Inflammatory macrophage treated with lipopolysaccharide for 1 hour (primary cell): Measurements from ENCODE around the gene CCDC85B.

Source experiments
- DNase-seq, 2 donors: peaks; one replicate each; pipeline ENCODE4 v3.0.0-alpha.2; 2020 to 2022

Gene CCDC85B

DNA sequence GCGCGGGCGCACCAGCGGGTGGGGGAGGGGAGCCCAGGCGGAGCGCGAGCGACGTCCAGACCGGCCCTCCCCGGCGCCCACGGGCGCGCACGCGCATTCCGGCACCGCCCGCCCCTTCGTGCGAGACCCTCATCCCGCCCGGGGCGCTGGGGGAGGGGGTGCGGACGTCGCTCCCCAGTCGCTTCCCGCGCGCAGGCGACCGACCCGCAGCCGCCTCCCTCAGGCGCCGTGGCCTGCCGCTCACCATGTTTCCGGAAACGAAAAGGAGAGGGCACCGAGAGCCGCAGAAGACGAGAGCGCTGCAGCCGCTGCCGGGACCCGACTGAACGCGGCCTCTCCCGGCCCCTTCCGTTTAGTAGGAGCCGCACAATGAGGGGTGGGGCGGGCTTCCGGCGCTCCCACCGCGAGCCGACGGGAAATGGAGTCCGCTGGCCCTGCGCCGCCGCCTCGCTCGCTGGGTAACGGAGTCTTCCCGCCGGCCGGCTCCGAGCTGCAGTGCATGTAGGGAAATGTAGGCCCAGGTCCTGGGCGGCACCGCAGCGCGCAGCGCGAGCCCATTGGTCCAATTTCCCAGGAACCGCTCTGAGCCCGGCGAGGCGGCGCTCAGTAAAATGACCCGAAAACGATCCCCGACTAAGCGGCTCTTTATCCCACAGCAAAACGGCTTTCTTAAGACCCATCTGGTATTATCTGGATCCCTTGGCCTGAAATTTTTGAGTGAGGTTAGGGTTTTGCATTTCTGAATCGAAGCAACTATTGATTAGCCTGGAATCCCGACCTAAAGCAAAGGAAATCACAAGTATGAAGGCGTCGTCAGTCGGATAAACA is 32.4 kb upstream of the CCDC85B start, which contains the start of gene CFL1:
CFL1 (minus strand) TSS at position 328 of the 828 bp plus-strand sequence; CDS start at position 247, 81 bp downstream.
- DNase-seq, result peak; percentile 97 to 98

DNA sequence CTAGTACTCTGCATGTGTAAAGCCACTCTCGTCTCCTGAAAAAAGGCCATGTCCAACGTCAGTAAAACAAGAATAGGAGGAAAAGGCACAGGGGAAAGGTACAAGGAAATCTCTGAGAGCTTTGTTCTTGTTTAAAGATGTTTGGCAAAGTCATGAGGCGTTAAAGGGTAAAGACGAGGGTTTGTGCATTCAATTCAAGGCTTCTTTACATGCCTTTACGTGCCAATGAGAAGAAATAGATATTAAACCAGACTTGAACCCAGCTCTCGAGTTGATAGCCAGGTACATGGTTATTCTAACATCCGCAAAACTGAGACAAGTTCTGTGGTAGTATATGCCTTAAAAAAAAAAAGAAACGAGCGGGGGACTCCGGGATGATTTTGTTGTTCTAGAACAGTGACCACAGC is 31.8 kb upstream of the CCDC85B start:
- no peak for DNase-seq

DNA sequence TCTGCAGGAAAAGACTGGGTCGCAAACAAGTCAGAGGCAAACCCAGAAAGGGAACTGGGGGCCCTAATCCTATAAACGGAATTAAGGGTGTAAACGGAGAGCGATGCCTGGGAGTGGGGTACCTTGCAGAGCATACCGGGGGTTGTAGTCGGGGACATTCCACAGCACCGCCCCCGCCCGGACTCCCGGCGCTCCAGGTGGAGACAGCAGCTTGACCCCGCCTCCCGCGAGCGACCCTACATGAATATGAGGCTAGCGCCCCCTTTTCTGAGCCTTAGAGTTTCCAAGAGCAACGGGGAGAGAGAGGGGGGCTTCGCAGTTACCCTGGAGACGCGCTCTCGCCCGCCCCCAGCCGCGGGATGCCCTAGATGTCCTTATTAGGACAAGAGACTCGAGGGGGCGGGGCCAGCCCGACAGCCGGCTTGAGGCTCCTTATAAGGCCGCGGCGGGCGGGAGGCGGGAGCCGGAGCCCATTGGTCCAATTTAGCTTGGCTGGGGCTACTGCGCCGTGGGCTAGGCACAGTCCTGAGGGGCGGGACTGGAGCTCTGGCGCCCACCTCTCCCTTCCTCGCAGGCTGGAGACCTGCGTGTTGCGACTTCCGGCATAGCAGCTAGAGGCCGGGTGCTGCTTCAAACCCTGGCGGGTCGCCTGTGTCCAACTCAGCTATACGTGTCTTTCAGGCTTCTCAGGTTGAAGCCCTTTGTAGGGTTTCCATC is 31.2 kb upstream of the CCDC85B start:
- DNase-seq, result peak; percentile 96 to 98

- DNase-seq, result no peak
Observed at GRCh38 chr11:65859812-65860277, 30.6 kb upstream of the CCDC85B start.

DNA sequence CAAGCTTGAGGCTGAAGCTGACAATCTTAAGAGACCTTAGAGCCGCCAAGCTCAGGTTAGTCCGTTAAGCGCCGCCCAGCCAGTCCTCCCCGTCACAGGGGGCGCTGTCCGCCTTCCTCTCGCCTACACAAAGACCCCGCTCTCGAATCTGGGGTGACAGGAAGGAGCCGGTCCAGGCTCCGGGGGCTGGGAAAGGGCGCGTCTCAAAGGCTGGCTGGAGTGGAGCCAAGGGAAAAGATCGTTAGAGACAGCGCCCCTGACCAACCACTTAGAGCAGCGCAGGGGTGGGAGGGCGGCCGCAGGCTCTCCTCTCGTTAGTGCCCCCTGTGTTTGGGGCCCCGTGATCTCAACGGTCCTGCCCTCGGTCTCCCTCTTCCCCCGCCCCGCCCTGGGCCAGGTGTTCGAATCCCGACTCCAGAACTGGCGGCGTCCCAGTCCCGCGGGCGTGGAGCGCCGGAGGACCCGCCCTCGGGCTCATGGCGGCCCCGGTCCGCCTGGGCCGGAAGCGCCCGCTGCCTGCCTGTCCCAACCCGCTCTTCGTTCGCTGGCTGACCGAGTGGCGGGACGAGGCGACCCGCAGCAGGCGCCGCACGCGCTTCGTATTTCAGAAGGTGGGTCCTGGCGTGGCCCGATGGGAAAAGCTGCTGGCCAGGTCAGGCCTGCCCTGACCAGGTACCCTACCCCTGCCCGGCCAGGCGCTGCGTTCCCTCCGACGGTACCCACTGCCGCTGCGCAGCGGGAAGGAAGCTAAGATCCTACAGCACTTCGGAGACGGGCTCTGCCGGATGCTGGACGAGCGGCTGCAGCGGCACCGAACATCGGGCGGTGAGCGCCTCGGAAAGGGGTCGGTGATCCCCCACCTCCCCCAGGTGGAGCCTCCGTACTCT is 30.0 kb upstream of the CCDC85B start, which contains the start of gene MUS81:
MUS81 (plus strand) TSS at position 156 of the 887 bp plus-strand sequence; CDS start at position 477, 321 bp downstream.
- DNase-seq, result peak; percentile 84 to 95

GRCh38 chr11:65861165-65861505 is 29.3 kb upstream of the CCDC85B start:
- no peak for DNase-seq

DNA sequence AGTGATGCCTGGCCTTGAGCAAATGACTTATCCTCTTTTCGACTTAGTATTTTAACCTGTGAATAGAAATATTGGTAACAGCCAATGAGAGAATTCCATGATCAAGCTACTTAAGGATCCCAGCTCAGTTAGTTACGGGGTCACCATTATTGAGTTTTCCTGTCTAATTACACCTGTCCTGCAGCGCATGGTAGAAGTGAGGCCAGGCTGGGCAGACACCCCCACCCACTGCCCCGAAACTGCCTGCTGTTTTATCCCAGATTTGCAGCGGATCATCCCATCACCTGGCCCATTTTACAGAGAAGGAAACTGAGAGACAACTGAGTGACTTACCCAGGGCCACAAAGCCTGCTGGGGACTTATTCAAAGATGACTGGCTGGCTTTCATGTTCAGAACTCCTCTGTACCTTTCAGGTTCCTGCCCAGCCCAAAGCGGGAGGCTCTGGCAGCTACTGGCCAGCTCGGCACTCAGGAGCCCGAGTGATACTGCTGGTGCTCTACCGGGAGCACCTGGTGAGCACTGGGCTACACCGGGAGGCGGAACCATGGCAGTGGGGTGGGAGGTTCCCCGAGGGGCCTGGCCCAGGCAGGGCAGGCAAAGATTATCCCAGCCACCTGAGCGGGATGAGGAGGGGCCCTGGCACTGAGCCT is 28.8 kb upstream of the CCDC85B start:
- DNase-seq, result no peak

- DNase-seq, result no peak
Observed at GRCh38 chr11:65862191-65862735, 28.2 kb upstream of the CCDC85B start.

DNA sequence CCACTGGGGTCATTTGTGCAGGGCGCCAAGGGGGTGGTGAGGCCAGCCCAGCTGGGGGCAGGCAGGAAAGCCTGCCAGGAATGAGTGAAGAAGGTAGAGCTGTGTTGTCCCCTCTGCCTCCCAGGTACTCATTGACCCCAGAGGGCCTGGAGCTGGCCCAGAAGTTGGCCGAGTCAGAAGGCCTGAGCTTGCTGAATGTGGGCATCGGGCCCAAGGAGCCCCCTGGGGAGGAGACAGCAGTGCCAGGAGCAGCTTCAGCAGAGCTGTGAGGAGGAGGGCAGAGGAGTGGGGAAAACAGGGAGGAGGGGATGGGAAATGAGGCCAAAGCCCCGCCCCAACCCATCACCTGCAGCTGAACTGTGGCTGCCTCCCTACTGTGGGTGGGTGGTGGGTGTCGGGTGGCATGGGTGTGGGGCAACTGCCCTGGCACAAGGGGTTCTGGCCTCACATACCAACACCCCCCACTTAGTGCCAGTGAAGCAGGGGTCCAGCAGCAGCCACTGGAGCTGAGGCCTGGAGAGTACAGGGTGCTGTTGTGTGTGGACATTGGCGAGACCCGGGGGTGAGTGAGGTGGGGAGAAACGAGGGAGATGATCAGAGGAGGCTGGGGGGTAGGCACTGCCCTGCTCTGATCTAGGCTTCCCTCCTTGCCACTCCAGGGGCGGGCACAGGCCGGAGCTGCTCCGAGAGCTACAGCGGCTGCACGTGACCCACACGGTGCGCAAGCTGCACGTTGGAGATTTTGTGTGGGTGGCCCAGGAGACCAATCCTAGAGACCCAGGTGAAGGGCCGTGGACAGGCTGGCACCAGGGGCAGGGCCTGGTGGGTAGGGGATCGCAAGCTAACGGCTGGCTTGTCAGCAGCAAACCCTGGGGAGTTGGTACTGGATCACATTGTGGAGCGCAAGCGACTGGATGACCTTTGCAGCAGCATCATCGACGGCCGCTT is 27.3 kb upstream of the CCDC85B start:
- no peak for DNase-seq

DNA sequence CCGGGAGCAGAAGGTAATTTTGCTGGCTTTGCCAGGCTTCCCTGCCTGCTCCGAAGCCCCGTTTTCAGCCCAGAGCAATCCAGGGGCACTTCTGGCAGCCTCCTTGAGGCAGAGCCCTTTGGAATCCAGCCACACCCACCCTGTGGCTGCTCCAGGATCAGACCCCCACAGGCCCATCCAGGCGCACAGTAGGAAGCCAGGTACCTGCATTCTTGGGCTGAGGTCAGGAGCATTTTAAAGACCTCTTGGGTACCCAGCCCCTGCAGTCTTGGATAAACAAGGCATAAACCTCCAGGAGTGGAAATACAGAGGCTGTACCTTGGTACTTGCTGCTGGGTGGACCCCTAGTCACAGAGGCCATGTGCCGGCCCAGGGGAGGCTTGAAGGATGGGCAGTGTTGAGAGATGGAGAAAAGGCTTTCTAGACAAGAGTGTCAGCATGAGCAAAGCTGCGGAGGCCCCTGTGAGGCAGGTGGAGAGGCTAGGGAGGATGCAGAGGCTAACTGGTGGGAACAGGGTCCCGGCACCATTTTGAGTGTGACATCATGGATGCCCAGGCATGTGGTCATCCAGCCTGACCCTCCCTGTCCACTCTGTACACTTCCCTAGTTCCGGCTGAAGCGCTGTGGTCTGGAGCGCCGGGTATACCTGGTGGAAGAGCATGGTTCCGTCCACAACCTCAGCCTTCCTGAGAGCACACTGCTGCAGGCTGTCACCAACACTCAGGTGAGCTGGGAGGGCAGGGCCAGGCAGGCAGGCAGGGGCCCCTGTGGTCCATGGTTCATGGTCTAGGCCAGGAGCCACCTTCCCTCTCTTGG is 26.4 kb upstream of the CCDC85B start:
- DNase-seq, result no peak

GRCh38 chr11:65864706-65865471 is 25.6 kb upstream of the CCDC85B start:
- DNase-seq, result no peak

DNA sequence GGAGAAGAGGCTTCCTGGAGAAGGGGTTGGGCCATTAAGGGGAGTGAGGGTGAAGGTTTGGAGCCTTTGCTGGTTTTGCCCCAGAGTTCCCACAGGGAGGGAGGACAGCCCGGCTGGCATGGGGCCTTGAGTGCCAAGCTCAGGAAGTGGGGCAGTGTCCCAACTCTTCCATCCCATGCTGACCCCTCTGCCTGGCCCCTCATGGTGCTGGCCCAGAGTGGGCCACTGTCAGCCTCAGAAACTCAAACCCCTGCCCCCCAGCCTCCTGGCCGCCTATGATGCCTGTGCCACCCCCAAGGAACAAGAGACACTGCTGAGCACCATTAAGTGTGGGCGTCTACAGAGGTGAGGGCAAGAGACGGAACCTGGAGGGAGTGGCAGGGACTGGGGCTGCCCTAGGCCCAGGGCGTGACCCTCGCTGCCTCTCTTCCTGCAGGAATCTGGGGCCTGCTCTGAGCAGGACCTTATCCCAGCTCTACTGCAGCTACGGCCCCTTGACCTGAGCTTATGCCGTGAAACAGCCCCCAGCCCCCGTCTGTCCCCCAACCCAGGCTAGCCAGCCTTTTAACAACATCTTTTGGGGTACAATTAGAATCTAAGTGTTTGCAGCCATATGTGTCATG is 24.8 kb upstream of the CCDC85B start:
- DNase-seq, result no peak

- DNase-seq, result no peak
Observed at GRCh38 chr11:65866509-65867283, 23.8 kb upstream of the CCDC85B start.

DNA sequence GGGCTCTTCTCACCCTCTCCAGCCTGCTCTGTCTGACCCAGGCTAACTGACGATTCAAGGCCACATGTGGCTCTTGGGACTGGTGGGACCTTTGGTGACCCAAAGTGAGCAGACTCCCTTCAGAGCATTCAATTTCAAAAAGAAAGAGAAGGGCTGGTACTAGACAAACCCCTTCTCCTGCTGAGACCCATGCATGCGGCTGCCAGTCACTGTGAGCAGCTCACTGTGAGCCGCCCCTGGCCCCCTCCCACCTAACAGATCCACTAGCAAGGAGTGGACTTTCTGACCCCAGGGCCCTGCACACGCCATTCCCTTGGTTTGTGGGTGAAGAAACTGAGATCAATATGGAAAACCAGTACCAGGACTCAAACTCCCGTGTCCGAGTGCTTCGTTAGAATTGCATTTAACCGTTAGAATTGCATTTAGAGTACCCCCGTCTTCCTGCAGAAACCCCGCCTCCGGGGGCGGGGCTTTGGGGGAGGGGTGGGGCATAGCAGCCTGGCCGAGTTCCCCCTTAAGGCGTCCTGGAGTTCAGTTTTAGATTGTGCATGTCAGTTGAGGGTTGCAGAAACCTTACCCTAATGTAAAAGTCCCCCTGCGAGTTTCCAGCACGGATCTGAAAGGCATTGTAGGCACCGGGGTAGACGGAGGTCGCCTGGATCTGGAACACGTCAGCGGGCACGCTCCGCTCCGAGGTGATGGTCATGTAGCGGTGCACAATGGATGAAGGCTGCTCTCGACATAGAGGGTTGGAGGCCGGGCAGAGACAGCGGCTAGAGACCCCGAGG is 23.0 kb upstream of the CCDC85B start:
- no peak for DNase-seq

- no peak for DNase-seq
Observed at GRCh38 chr11:65868076-65868667, 22.3 kb upstream of the CCDC85B start.

DNA sequence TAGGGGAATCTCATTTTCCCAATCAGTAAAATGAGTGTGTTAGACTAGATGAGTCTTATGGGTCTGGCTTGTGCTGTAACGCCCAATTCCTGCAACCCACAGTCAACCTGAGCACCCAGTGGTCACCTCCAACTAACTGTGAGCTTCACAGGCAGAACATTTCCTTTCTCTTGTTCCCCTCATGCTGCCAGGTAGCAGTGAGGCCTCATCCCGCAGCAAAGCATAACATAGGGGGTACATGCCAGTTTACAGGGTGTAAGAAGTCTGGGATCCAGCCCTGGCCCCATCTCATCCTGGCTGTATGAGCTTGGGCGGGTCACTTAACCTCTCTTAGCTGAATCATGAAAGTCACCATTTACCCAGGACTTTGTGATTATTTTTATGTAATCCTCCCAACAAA is 21.6 kb upstream of the CCDC85B start:
- DNase-seq, result no peak
